Neural cell (in vitro differentiated cells): ENCODE data around the gene APP. TPM values are rescaled to one million over a fixed set of nuclear protein-coding genes. Genes with fewer than 3 reads are reported as not detected.

Experiments
- H2AFZ ChIP-seq: fragments of 200-600, 300-800 bp; sonication (generic), shearing (Covaris generic); 2 replicates; pipeline ENCODE4 v1.6.0; 2014; ENCODE audit warnings: low read depth, mild to moderate bottlenecking, antibody characterized with exemption, low read length, moderate library complexity
- H3F3A ChIP-seq: fragments of 200-600 bp; shearing (Covaris generic); 2 replicates; pipeline ENCODE4 v1.6.1; 2016; ENCODE audit warnings: mild to moderate bottlenecking, moderate library complexity, mixed read lengths, antibody characterized with exemption, low read length; ENCODE audit not compliant: insufficient read depth, poor library complexity, severe bottlenecking
- H3K27ac ChIP-seq: fragments of 200-600, 300-800 bp; sonication (generic), shearing (Covaris generic); 2 replicates; pipeline ENCODE4 v1.5.1; 2014; ENCODE audit warnings: mild to moderate bottlenecking, low read length, moderate library complexity
- H3K27me3 ChIP-seq: fragments of 300-800, 200-600 bp; sonication (generic), shearing (Covaris generic); 2 replicates; pipeline ENCODE4 v1.6.0; 2014; ENCODE audit warnings: mild to moderate bottlenecking, low read depth, low read length, moderate library complexity; ENCODE audit not compliant: insufficient read depth
- H3K36me3 ChIP-seq: fragments of 300-800, 200-600 bp; sonication (generic), shearing (Covaris generic); 2 replicates; pipeline ENCODE4 v1.5.1; 2014; ENCODE audit warnings: mild to moderate bottlenecking, antibody characterized with exemption, low read length, moderate library complexity; ENCODE audit not compliant: insufficient read depth
- H3K4me2 ChIP-seq: fragments of 300-800, 200-600 bp; sonication (generic), shearing (Covaris generic); 2 replicates; pipeline ENCODE4 v1.6.0; 2014; ENCODE audit warnings: mild to moderate bottlenecking, low read length
- H3K4me3 ChIP-seq: fragments of 300-800, 200-600 bp; sonication (generic), shearing (Covaris generic); 2 replicates; pipeline ENCODE4 v1.5.1; 2014; ENCODE audit warnings: mild to moderate bottlenecking, low read length, moderate library complexity
- H3K79me2 ChIP-seq: fragments of 200-600 bp; shearing (Covaris generic); replicated peaks from 2 replicates; pipeline ENCODE4 v1.6.0; 2014; ENCODE audit warnings: mild to moderate bottlenecking, low read length, moderate library complexity; ENCODE audit not compliant: insufficient read depth
- H3K9ac ChIP-seq: fragments of 300-800, 200-600 bp; sonication (generic), shearing (Covaris generic); 2 replicates; pipeline ENCODE4 v1.6.1; 2016; ENCODE audit warnings: mild to moderate bottlenecking, low read length, mixed read lengths
- H3K9me2 ChIP-seq: fragments of 200-600 bp; shearing (Covaris generic); 2 replicates; pipeline ENCODE4 v1.6.1; 2016; ENCODE audit warnings: mild to moderate bottlenecking, low read length, mixed read lengths; ENCODE audit not compliant: insufficient read depth
- H3K9me3 ChIP-seq: fragments of 200-600, 300-800 bp; sonication (generic), shearing (Covaris generic); 2 replicates; pipeline ENCODE4 v1.6.1; 2016; ENCODE audit warnings: mild to moderate bottlenecking, mixed run types, low read length, moderate library complexity, mixed read lengths
- H4K20me1 ChIP-seq: fragments of 200-600 bp; shearing (Covaris generic); 2 replicates; pipeline ENCODE4 v1.6.1; 2016; ENCODE audit warnings: mild to moderate bottlenecking, mixed run types; ENCODE audit not compliant: insufficient read depth
- EP300 ChIP-seq: fragments of 450-650 bp; conservative IDR thresholded peaks from 2 replicates; pipeline ENCODE4 v1.6.1; 2014; ENCODE audit warnings: antibody characterized with exemption, mild to moderate bottlenecking, moderate library complexity; ENCODE audit not compliant: poor library complexity, severe bottlenecking
- EZH2 ChIP-seq: fragments of 200-600, 300-800 bp; shearing (Covaris generic), sonication (generic); IDR thresholded peaks from 2 replicates; pipeline ENCODE4 v1.6.1; 2014; ENCODE audit warnings: antibody characterized with exemption, low read length, borderline replicate concordance, mild to moderate bottlenecking; ENCODE audit not compliant: insufficient read depth, poor library complexity, severe bottlenecking
- MXI1 ChIP-seq: fragments of 450-650 bp; conservative IDR thresholded peaks from 2 replicates; pipeline ENCODE4 v1.6.1; 2014; ENCODE audit warnings: antibody characterized with exemption, mild to moderate bottlenecking; ENCODE audit not compliant: poor library complexity, severe bottlenecking
- POLR2AphosphoS5 ChIP-seq: IDR thresholded peaks from 2 replicates; pipeline ENCODE4 v1.6.1; 2012
- RAD21 ChIP-seq: fragments of 450-650 bp; conservative IDR thresholded peaks from 2 replicates; pipeline ENCODE4 v1.6.1; 2014; ENCODE audit warnings: antibody characterized with exemption, mild to moderate bottlenecking, moderate library complexity
- SMC3 ChIP-seq: fragments of 450-650 bp; conservative IDR thresholded peaks from 2 replicates; pipeline ENCODE4 v1.6.1; 2014; ENCODE audit warnings: antibody characterized with exemption, mild to moderate bottlenecking, moderate library complexity; ENCODE audit not compliant: poor library complexity
- TAF1 ChIP-seq: IDR thresholded peaks from 2 replicates; pipeline ENCODE4 v1.6.1; 2012; ENCODE audit warnings: low read depth
- polyA plus RNA-seq: library from polyadenylated mRNA; depleted of rRNA; stranded (reverse); fragments of >200 nt; gene quantifications from 2 replicates; pipeline ENCODE4 v1.2.3, GENCODE V29; 2014
- TF ChIP-seq, protein P1 (sequence below): fragments of 450-650 bp; IDR thresholded peaks from 2 replicates; pipeline ENCODE4 v1.5.1; 2014; ENCODE audit warnings: antibody characterized with exemption, mild to moderate bottlenecking, moderate library complexity; ENCODE audit not compliant: poor library complexity, severe bottlenecking
- TF ChIP-seq, protein P2 (sequence below): IDR thresholded peaks from 2 replicates; pipeline ENCODE4 v1.6.1; 2012; ENCODE audit warnings: borderline replicate concordance

Gene APP
- polyA plus RNA-seq, 1 donor from 2014 or later: 470 TPM

DNA sequence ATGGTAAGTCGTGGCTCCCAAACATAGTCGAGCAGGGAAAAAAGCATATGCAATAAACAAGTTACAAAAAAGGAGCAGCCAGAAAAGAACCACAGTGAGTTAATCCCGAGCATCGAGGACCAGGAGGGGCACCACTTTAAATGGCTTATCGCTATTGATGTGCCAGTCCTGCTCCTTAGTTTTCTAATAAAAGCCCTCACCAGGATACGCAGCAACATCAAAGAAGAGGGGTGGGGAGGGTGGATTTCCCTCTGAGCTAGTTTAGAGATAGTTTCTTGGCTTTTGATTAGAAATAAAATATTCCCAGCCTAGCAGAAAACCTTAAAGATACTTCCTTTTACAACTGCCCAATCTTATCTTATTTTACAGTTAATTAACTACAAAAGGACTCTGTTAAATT, 265.4 kb downstream of the APP start:
- Histone ChIP-seq H3K9me2 (no peaks in the 10 kb centered on the region), H3K9me3 (no peaks in the 10 kb centered on the region), H3K79me2 (no peaks in the 10 kb centered on the region), H4K20me1 (no peaks in the 10 kb centered on the region), H3K4me2 (no peak overlapping the region), H3K27ac (no peak overlapping the region), H3K9ac (no peak overlapping the region), H3F3A (peaks cover 3% of the 10 kb centered on the region), H3K36me3 (no peaks in the 10 kb centered on the region), H3K4me3 (no peak overlapping the region), H3K27me3 (no peaks in the 10 kb centered on the region), H2AFZ (no peak overlapping the region)
- TF ChIP-seq SMC3 (no peak), POLR2AphosphoS5 (no peak), RAD21 (no peak), TAF1 (no peak), MXI1 (no peak), EZH2 (no peak), EP300 (no peak)
- TF ChIP-seq, protein P1, sequence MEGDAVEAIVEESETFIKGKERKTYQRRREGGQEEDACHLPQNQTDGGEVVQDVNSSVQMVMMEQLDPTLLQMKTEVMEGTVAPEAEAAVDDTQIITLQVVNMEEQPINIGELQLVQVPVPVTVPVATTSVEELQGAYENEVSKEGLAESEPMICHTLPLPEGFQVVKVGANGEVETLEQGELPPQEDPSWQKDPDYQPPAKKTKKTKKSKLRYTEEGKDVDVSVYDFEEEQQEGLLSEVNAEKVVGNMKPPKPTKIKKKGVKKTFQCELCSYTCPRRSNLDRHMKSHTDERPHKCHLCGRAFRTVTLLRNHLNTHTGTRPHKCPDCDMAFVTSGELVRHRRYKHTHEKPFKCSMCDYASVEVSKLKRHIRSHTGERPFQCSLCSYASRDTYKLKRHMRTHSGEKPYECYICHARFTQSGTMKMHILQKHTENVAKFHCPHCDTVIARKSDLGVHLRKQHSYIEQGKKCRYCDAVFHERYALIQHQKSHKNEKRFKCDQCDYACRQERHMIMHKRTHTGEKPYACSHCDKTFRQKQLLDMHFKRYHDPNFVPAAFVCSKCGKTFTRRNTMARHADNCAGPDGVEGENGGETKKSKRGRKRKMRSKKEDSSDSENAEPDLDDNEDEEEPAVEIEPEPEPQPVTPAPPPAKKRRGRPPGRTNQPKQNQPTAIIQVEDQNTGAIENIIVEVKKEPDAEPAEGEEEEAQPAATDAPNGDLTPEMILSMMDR: no peak
- TF ChIP-seq, protein P2, sequence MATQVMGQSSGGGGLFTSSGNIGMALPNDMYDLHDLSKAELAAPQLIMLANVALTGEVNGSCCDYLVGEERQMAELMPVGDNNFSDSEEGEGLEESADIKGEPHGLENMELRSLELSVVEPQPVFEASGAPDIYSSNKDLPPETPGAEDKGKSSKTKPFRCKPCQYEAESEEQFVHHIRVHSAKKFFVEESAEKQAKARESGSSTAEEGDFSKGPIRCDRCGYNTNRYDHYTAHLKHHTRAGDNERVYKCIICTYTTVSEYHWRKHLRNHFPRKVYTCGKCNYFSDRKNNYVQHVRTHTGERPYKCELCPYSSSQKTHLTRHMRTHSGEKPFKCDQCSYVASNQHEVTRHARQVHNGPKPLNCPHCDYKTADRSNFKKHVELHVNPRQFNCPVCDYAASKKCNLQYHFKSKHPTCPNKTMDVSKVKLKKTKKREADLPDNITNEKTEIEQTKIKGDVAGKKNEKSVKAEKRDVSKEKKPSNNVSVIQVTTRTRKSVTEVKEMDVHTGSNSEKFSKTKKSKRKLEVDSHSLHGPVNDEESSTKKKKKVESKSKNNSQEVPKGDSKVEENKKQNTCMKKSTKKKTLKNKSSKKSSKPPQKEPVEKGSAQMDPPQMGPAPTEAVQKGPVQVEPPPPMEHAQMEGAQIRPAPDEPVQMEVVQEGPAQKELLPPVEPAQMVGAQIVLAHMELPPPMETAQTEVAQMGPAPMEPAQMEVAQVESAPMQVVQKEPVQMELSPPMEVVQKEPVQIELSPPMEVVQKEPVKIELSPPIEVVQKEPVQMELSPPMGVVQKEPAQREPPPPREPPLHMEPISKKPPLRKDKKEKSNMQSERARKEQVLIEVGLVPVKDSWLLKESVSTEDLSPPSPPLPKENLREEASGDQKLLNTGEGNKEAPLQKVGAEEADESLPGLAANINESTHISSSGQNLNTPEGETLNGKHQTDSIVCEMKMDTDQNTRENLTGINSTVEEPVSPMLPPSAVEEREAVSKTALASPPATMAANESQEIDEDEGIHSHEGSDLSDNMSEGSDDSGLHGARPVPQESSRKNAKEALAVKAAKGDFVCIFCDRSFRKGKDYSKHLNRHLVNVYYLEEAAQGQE: no peak

DNA sequence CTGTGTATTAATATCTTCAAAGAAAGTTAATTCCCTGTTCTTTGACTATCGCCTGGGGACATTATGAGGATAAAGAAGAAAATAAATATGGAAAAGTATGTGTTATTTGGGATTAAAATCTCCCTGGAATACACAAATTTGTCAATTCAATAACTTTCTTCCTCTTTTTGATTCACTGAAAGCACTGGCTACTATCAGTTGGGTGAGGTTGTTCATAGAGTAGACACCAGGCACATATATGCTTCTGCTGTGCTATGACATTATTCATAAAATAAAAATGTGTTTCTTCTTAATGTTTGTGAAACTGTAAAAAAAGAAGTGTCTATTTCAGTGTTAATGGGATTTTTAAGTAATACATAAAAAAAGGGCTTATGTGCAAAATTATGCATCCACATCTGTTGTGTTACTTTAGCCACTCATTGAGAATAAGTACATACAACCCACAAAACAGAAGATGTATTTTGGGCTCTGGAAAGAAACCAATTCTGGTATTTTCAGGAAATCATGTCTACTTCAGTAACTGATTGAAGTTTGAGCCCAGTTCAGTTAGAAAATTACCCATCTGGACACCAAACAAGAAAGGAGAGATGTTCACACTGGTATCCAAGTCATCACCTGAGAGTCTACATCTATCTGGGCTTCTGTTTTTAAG, 266.4 kb downstream of the APP start:
- no peaks in the 10 kb centered on the region for H3K79me2 ChIP-seq
- no peak overlapping the region for H3K9ac ChIP-seq
- TF ChIP-seq MXI1 (no peak), TAF1 (no peak), EZH2 (no peak), EP300 (no peak)
- H3K27me3 ChIP-seq: no peaks in the 10 kb centered on the region
- no peaks in the 10 kb centered on the region for H4K20me1 ChIP-seq
- no peak overlapping the region for H3K4me2 ChIP-seq
- no peaks in the 10 kb centered on the region for H3K9me2 ChIP-seq
- H3K9me3 ChIP-seq: no peaks in the 10 kb centered on the region
- no peaks in the 10 kb centered on the region for H3K36me3 ChIP-seq
- no peak overlapping the region for H3K27ac ChIP-seq
- peaks cover 3% of the 10 kb centered on the region for H3F3A ChIP-seq
- no peak overlapping the region for H3K4me3 ChIP-seq
- no peak overlapping the region for H2AFZ ChIP-seq
